NCI-H82 treated with DMSO at 0.1 percent for 48 hours (cell line): Measurements from ENCODE around the gene RASSF4.

ENCODE experiments used
- DNase-seq: peaks from one replicate; lab custom pipeline; 2025; ENCODE audit not compliant: unreplicated experiment; lab: John Stamatoyannopoulos, UW

RASSF4 gene

DNA sequence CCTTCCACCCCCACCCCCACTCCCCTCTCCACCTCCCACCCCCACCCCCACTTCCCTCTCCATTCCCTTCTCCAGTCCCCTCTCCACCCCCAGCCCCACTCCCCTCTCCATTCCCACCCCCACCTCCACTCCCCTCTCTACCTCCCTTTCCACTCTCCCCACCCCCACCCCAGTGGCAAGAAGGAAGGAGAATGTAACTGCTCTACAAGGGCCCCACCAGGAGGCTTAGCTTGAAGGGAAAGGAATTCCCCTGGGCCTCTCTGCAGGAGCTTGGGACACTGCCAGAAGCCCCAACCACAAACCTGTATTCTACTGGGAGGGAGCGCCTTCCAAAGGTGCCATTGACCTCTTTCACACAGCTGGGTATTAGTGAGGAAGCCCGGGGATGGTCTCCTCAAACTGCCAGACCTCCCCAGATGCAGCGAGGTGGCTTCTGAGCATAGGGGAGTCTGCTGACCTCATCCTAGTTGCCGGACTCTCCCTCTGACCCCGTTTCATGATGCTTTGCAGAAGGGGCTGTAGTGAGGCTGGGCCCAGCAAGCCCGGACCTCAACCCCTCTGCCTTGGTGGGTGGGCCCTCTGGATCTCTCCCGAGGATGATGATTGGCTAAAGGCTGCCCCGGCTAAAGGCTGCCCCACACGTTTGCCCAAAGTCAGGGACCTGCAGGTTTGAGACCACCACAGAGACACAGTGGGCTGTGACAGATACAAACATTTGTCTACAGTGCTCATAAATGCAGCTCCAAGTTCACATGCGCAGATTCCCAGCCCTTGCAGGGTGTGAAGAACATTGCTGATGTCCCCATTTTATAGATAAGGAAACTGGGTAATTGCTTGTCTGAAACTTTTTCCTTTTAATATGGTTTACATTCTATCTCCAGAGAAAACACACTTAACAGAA, 16.1 kb downstream of the RASSF4 start:
- DNase-seq = peak; percentile 50

DNA sequence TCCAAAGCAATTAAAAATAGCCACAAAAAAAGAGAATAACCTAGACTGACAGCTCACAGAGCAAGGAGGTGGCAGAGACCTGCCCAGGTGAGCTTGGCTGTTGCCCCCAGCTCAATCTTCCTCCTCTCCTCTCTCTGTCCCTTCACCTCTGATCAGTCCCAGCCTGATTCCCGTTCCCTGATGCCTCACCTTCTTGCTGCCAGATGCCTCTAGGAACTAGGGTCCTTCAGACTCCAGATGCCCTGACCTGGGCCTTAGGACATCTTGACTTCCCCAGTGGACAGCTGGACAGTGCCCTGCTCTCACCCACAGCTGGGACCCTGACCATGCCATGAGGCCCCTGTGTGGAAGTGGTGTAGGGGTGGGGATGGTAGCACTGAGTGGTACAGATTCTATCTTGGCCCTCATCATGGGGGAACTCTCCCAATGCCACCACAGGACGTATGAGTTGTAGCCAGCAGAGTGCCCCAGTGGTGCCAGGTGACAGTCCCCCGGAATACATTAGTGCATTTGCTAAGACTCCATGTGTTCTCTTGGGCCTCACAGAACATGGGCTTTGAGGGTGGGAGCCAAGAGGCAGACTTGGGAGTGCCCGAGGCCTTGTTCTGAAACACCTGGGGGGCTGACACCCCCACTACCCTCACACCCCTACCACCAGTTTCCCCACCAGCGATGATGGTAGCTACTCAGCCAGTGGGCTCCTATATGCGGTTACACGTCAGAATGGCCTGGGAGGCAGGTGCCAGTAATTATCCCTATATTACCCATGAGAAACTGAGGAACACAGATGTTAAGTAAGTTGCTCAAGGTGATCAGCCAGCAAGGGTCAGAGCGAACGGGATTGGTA, 17.0 kb downstream of the RASSF4 start:
- no peak for DNase-seq

DNA sequence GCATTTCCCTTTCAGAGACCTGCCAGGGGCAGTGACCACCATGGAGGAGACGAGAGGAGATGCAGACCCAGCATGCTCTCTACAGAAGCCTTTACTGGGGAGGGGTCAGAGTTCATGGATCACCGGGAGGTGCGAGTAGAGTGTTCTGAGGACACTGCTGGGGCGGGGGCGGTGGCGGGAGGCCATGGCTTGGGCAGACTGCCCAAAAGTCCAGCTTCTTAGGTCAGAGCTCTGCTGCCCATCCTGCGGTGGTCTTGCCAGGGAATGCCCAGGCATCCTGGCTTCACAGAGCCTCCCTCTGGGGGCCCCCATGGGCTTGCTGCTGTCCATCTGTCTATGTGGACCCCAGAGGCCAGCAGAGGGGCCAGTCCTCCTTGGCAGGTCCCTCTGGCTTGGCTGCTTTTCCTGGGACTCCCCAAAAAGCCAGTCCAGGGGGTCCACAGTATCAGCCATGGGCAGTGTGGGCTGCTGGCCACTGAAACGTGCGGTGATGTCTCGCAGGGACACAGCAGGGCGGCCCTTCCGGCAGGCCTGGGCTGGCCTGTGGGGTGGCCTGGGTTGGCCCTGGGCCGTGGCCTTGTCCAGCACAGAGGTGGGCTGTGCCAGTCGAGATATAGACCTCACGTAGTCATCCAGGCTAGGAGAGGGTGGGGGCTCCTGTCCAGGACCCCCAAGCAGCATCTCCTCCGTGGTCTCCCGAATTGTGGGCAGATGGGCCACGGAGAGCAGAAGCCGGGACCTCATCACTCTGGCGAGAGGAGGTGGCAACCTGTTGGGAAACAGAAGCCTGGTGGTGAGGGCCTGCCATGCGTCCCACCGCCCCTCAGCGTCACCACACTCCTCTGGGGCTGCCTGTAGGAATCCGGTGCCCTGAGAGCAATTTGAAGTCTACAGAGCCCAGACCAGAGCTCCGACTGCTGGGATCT, 17.9 kb downstream of the RASSF4 start:
- no peak for DNase-seq

DNA sequence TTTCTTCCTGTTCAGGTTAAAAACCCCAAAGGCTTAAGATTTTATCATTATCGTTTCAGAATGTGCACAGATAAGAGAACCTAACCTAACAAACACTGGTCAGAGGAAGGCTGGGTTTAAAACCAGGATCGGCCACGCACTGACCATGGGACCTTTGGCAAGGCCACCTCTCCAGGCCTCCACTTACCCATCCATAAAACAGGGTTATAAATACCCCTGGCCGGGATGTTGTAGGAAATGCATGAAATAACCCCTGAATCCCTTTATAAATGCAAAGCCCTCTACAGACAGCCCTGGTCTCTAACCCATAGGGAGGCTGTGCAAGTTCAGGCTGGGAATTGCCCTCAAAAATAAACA, 18.6 kb downstream of the RASSF4 start:
- DNase-seq = no peak

DNA sequence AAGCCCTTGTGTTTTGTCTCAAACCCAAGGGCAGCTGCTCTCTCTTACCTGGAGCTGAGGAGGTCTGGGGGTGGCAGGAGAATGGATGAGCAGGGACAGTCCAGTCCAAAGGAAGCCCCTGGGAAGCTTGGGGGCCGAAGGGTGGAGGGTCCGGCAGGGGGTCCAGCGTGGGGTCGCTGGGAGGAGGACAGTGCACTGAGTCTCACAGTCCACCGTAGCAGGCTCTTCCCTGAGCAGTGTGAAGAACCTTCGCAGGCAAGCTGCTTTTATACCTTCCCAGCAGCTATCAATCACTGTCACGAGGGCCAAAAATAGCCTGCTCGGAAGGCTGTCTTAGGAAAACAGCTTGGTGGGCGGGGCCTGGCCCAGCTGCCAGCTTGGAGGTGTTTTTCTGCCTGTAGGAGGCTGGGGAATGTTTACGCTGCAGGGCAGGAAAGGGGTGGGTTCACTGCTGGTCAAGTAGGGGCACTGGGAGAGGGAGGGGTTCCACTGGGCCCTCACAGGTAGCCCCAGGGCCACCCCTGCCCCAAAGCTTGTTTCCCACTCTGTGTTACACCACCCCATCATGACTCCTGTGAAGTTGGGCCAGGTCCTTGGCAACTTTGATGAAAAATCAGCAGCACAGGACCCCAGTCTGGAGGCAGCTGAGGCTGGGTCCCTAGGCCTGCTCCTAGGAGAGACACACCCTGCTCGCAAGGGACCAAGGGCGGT, 19.1 kb downstream of the RASSF4 start, which contains the start of gene DEPP1:
Gene DEPP1, minus strand, starts transcription at position 240 of the 711 bp plus-strand sequence. CDS start 779 bp downstream, outside the sequence.
- DNase-seq = peak; percentile 73

DNA sequence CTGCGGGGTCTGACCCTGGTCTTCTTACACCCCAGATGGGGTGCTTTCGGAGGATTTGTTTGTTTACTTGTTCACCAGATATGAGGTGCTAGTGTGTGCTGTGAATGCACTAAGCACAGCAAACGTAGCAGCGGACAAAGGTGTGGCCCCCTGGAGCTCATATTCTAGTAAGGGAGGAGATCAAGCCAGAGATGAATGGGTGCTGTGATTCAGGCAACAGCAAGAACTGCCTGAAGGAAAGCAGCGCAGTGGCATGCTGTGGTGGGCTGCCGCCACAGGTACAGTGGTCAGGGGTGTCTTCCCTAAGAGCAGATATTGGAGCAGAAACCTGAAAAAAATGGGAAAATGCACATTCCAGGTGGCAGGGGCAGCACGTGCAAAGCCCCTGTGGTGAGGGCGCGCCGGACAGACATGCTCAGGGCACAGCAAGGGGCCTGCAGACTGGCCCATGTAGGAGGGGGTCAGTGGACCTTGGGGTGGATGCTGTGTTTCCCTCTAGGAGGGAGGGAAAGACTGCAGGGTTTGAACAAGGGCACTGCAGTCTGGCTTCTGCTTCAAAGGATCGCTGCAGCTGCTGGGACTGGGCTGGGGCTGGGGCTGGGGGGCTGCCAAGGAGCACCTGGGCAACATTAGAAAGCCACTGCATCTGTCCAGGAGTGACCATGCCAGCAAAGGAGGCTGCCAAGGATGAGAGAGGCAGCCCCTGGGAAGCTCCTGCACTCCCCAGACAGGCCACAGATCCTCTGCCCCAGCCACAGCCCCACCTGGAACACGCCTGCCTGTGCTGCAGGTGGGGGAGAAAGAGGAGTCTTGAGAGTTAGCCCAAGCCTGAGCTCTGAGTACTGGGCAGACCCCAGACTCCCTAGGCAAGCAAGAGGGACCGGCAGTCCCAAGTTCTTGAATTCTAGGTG, 19.9 kb downstream of the RASSF4 start:
- no peak for DNase-seq

DNA sequence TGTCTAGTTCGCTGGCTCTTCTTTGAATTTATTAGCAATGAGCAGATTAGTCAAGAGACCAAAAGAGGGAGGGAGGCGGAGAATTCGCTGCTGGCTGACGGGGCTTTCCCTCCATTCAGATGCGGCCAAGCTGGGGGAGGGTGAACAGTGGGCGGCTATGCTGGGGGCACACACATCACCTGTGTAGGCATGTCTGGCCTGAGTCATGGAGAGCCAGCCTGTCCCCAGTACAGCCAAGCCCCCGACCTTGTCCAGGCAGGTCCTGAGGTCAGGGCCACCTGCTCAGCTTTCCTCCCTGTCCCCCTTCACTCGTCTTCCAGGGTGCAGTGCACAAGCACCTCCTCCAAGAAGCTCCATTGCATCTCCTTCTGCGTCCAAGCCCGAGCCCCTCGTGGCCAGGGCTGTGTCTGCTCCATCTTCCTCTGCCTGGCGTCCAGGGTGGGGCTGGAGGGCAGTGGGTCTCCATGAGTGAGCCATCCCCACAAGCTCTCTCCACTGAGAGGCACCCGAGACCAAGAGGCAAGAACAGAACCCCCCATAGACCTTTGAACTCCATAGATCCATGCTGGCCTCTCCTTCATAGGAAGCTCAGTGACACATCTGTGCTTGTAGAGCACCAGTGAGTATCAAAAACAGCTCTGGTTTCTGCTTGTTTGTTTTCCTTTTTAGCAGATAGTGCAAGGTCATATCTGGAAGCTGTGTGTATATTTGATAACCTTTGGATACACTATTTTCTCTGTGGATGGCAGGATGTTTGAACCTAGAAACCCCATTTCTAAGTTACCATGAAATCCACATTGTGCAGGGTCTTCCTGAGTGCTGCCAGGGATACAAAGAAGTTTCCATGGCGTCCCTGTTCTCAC, 20.9 kb downstream of the RASSF4 start:
- DNase-seq = no peak

DNA sequence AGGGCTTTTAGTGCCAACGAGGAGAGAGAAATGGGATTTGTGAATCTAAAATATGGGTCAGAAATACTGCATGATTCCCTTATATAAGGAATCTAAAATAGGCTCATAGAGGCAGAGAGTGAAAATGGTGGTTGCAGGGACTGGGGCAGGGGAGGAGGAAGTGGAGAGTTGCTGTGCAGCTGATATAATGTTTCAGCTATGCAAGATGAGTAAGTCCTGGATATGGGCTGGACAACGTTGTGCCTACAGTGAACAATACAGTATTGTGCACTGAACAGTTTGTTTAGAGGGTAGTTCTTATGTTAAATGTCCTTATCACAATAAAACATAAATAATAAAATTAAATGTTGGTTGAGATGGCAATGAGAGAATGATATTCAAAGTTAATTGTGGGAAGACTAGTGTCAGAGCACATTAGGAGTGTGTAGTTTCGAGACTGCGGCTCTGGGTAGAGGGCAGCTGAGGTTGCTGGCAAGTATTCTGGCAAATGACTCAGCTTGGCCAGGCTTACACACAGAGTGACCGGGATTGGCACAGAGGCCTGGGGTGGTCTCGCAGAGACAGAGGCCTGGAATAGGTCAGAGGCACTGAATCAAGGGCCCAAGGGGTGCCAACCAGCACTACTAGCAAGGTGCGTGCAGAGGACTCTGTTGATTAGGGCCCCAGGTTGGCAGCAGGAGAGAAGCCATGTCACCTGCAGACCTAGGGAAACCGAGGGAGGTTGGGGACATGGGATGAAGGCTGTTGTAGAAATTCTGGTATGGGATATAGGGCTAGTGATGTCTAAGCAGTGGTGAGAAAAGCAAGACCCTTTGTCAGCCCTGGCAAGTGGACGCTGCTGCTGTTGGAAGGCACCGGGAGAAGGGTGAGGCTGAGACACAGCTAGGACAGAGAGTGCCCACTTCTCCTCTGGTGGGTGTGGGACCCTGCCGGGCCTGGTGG, 21.8 kb downstream of the RASSF4 start:
- DNase-seq = no peak

DNA sequence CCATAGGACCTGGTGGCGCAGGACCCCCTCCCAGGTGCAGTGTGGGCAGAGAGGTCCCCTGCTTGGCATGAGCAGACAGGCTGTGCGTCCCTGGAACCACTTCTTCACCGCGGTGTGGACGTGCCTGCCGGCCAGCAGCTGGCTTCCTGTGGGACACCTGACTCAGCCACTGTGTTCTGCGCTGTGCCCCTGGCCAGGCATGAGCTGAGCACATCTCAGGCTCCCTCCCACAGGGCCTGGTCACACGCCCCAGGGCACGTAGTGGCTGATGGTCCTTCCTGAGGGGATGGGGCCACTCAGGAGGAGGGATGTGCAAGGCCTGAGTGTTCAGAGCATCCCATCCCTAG, 22.5 kb downstream of the RASSF4 start:
- DNase-seq = no peak

DNA sequence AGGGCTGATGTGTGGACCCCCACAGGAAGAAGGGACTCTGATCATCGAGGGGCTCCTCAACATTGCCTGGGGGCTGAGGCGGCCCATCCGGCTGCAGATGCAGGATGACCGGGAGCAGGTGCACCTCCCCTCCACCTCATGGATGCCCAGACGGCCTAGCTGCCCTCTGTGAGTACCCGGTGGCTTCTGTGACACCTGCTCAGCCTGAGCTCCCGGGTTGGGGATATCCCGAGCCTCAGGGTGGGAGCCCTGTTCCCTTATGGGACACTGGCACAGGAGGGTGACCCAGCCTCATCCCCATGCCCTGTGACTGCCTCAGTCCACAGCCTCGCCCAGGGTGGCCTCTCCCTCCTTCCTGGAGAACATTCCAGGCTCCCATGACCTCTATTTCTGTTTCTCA, 22.9 kb downstream of the RASSF4 start:
- no peak for DNase-seq

DNA sequence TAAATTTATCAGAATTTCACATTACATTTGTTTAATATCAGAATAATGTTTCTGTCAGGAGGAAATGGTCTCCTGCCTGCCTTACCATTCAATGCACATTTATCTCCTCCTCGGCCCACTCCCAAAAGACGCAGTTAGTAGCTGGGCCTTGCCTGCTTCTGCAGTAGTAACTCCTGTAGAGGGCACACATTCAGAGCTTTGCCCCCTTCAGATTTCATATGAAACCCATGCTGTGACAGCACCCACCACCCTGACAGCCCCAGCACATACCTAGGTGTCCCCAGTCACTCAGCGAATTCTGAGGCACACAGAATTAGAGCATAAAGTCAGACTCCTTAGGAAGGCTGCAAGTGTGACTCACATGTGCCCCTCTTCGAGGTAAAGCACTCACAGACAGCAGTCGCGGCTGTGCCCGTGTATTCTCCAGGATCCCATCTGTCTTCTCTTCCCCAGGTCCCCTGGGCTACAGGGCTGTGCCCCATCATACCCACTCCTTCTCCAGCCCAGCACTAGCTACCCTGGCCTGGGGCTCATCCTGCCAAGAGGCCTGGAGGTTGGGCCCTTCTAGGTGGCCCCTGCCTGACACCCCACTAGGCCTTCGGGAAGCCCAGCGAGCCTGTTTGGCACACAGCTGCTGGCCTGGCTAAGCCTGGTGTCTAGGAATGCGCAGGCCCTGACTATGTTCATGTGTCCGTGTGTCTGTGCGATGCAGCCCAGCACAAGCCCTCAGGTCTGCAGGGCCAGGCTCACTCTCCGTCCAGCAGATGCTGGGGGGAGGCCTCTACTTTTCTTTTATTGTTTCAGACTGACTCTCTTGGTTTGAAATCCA, 23.7 kb downstream of the RASSF4 start:
- no peak for DNase-seq

DNA sequence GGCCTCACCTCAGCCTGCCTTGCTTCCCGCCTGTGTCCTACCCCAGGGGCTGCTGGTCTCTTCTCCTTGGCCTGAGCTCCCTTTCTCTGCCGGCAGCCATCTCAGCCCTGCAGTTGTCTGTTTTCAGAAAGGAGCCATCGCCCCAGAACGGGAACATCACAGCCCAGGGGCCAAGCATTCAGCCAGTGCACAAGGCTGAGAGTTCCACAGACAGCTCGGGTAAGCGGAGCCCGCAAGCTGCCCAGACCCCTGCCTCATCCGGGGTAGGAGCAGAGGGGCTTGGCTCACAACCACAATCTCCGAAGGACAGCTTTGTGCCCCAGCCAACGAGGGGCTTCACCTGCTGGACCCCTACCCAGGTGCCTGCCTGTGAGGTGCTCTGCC, 24.3 kb downstream of the RASSF4 start:
- no peak for DNase-seq

DNA sequence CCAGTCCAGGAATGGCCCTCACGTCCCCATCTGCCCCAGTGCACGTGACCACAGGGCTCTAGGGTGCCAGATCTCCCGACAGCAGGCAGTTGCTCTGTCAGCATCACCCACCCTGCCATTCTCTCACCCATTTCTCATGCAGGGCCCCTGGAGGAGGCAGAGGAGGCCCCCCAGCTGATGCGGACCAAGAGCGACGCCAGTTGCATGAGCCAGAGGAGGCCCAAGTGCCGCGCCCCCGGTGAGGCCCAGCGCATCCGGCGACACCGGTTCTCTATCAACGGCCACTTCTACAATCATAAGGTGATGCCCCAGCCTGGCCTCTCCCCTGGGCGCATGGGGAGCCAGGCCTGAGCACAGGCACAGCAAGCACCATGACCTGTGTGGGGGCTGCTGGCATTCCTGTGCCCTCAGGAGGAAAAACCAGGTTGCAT, 25.1 kb downstream of the RASSF4 start:
- DNase-seq = no peak

DNA sequence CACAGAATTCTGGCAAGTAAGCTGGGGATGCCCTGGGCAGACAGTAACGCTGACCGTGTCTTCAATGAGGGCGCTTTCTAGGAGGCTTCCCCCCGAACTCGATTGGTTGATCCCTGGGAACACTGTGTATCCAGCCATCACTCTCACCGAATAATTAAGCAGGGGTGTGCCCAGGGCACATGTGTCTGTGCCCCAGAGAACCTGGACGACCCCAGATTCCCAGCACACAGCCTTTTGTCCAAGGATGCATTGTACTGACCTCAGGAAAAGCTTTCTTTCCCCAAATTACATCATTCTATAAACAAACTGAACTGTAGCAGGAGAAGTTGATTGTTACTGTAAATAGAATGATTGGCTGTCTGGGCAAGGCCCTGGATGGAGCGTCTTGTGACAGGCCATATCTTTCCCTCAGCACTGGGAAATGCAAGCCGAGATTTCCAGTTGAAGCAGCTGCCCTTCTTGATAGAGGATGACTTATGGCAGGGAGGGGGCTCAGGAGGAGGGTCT, 25.6 kb downstream of the RASSF4 start:
- no peak for DNase-seq

DNA sequence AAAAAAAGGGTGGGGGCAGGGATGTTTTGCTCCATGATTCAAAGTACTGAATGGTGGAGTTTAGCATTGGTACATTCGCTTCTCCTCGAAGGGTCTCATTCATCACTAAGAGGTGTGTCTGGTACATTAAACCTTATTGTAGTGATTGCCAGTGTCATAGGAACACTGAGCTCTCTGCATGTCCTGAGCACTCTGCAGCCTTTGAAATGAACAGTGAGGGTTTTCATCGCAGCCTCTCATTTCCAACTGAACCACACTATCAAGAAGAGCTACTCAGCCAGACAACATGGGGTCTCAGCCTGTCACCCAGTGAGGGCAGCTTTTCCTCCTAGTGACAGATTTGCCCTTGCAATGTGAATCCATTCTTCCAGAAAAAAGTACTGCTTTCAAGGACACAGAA, 26.6 kb downstream of the RASSF4 start:
- no peak for DNase-seq

DNA sequence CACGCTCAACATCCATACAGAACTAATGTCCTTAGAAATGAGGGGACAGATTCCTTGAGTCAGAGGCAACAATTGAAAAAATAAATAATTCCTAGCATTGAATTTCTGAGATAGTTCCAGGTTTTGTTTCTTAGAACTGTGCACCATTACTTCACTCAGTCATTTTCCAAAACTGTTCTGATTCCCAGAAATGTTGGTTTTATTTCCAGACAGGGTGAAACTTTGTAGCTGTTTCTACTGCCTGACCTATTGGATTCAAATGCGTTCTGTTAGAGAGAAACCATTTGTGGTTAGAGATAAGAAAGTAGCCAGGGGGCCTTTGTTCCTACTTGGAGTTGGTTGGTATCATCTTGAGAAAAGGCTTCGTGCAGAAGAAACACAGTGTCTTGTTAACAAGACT, 27.1 kb downstream of the RASSF4 start:
- DNase-seq = no peak
